Pancreas (tissue), 10 donors: ENCODE data around the gene PPARD. TPM values are rescaled to one million over a fixed set of nuclear protein-coding genes. Genes with fewer than 3 reads are reported as not detected.

Experiments used
- ATAC-seq, 4 donors: fragments of 200-7000 bp; cut with Tn5 transposase; one replicate each; pipeline versions ENCODE4 v1.8.0 to v1.9.1; 2020; ENCODE audit warnings: mild to moderate bottlenecking in 4 of 4, moderate library complexity in 4 of 4
- DNase-seq, 6 donors: peaks; one replicate each; pipeline ENCODE4 v3.0.0-alpha.2; 2020
- FAIRE-seq: peaks from 2 replicates; lab custom pipeline; 2012; peaks lifted over from hg19 to GRCh38; lab: Jason Lieb, UNC
- H3K27ac ChIP-seq, 4 donors: fragments of 200-600 bp; sonication (generic); 1 replicate in 3 of 4; 2 replicates in 1 of 4; pipeline versions ENCODE4 v1.5.0 to v1.8.0; 2020
- H3K27me3 ChIP-seq, 4 donors: fragments of 200-600 bp; one replicate each; pipeline ENCODE4 v1.8.0; 2021
- H3K36me3 ChIP-seq, 3 donors: fragments of 200-600 bp; sonication (generic) in 1 of 3; one replicate each; pipeline versions ENCODE4 v1.5.0 to v1.8.0; 2020 to 2021
- H3K4me1 ChIP-seq, 3 donors: fragments of 200-600 bp; one replicate each; pipeline ENCODE4 v1.8.0; 2021
- H3K4me3 ChIP-seq, 4 donors: fragments of 200-600 bp; sonication (generic) in 2 of 4; one replicate each; pipeline versions ENCODE4 v1.5.0 to v1.8.0; 2020 to 2021
- H3K9me3 ChIP-seq, 4 donors: fragments of 200-600 bp; one replicate each; pipeline ENCODE4 v1.8.0; 2021
- CTCF ChIP-seq, 4 donors: fragments of 200-600 bp; sonication (generic) in 3 of 4; IDR thresholded peaks; one replicate each; pipeline versions ENCODE4 v1.5.0 to v1.8.0; 2021; ENCODE audit warnings: antibody characterized with exemption in 4 of 4
- WGBS, 2 donors: extraction: QIAGEN DNeasy Blood & Tissue Kit; methylation state at CpG; one replicate each; pipeline ENCODE4 v1.1.7; 2013; 5-methylcytosine and 5-hydroxymethylcytosine counted together
- intact Hi-C, 3 donors: fragments of 100-400 bp; cut with DNase I; formaldehyde crosslinking; loops; one replicate each; pipeline versions ENCODE4 v1.11.1 to v1.14.2; 2022
- polyA plus RNA-seq, 2 donors: library from polyadenylated mRNA; stranded (reverse); fragments of 200-250 nt; gene quantifications; one replicate each; pipeline ENCODE4 v1.2.3, GENCODE V29; 2013
- total RNA-seq, 6 donors: library from RNA; stranded (reverse); fragmentation: NEBNext Ultra II Directional in 4 of 6; extraction: Animal tissue kit (Norgen Biotek cat#: 25700) in 4 of 6; gene quantifications; one replicate each; pipeline versions ENCODE4 v1.2.1 to v1.2.4, GENCODE V29; 2021 to 2023
- donor health status: healthy with polysubstance abuse.
- donor health status: DM: no; HTN: no; CAD: no; lungs with moderate emphysema.
- donor health status: DM: no; HTN: no; CAD: no.
- donor health status: control.
- donor health status: control.
- donor health status: Bipolar disorder and iron deficiency.
- donor health status: DM: yes; HTN: yes; CAD: no.
- donor health status: DM: no; HTN: no; CAD: no.
- donor health status: DM: no; HTN: no; CAD: no.
- donor health status: DM: yes; HTN: yes; CAD: no.

PPARD gene
- total and polyA plus RNA-seq, 8 donors, result 4.4 to 14.1 (median 8.2) TPM

DNA sequence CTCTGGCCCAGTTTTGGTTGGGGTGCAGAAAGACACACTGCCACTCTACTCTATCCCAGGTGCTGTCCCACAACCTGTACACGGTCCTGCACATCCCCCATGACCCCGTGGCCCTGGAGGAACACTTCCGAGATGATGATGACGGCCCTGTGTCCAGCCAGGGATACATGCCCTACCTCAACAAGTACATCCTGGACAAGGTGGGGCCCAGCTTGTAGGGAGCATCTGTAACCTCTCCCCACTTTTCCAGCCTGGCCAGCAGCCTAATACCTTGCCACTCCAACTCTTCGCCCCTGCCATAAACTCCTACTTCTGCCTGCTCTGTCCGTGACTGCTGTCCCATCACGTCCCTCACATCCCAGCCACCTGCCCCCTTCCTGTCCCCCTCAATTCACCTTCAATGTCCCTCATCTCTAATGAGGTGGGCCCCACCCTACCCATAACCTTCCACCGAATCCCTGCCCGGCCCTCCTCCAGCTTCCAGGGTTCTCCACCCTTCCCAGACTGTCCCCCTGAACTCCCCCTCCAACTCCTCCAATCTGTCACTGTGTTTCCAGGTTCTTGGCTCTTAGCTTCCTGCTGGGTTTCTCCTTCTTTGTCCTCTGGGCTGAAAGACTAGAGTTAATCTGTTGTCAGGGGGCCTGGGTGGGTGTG is 32.6 kb upstream of the PPARD start:
- no peak for DNase-seq
- Histone ChIP-seq H3K4me1 (no peaks in the 10 kb centered on the region), H3K27me3 (no peaks in the 10 kb centered on the region), H3K27ac (no peak overlapping the region), H3K36me3 (no peaks in the 10 kb centered on the region), H3K9me3 (no peaks in the 10 kb centered on the region), H3K4me3 (no peak overlapping the region)
- TF ChIP-seq CTCF (IDR thresholded peaks at IDR 0.05), result no peak
- FAIRE-seq, result no peak
- WGBS, 2 donors, result 89 to 96% methylated on average over 9 of the region's 9 CpGs
- intact Hi-C loops, result no loop called here
- no peak for ATAC-seq

GRCh38 chr6:35310265-35310831 is 32.0 kb upstream of the PPARD start:
- ATAC-seq (no peak), FAIRE-seq (no peak)
- no peaks in the 10 kb centered on the region for H3K9me3 ChIP-seq

DNA sequence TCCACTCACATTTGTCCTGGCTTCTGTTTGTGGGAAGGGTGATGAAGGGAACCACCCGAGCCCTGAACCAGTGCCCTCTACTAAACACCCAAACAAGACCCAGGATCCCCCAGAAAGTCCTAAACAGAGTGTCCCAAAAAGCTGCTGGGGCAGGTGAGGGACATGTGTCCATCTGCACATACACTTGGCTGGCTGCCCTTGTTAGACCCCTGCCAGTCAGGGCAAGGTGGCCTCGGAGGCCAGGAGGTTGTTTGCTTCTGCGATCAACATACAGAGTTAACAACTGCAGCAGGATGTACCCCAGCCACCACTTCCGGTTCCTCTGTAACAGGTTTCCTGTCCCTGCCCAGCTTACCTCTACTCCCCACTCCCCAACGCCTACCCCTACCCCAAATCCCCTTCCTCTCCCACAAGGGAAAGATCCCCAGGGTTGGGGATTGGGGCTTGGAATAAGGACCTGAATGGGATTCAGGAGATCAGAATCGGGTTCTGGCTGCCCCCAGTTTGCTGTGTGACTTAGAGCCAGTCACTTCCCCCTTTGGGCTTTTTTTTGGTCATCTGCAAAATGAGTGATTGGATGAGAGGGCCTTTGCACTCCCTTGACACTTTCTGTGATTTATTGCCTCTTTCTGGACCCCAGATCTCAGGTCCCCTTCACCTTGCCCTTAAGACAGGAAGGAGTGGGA is 30.8 kb upstream of the PPARD start:
- DNase-seq (no peak), ATAC-seq (no peak), FAIRE-seq (no peak)
- intact Hi-C loops, result no loop called here
- Histone ChIP-seq H3K4me3 (no peak overlapping the region), H3K9me3 (no peaks in the 10 kb centered on the region), H3K27me3 (no peaks in the 10 kb centered on the region), H3K4me1 (no peaks in the 10 kb centered on the region), H3K36me3 (no peaks in the 10 kb centered on the region), H3K27ac (no peak overlapping the region)
- 81 to 91% methylated on average over 6 of the region's 6 CpGs for WGBS, 2 donors
- TF ChIP-seq CTCF (IDR thresholded peaks at IDR 0.05), result no peak

More at GRCh38 chr6:35310265-35310831, 32.0 kb upstream of the PPARD start:
- H3K4me1 ChIP-seq, result no peaks in the 10 kb centered on the region
- intact Hi-C loops, result no loop called here
- no peak for TF ChIP-seq CTCF (IDR thresholded peaks at IDR 0.05)
- no peaks in the 10 kb centered on the region for H3K36me3 ChIP-seq
- H3K4me3 ChIP-seq, result no peak overlapping the region
- 88 to 91% methylated on average over 6 of the region's 6 CpGs for WGBS, 2 donors
- no peak overlapping the region for H3K27ac ChIP-seq
- no peaks in the 10 kb centered on the region for H3K27me3 ChIP-seq
- DNase-seq, result no peak

DNA sequence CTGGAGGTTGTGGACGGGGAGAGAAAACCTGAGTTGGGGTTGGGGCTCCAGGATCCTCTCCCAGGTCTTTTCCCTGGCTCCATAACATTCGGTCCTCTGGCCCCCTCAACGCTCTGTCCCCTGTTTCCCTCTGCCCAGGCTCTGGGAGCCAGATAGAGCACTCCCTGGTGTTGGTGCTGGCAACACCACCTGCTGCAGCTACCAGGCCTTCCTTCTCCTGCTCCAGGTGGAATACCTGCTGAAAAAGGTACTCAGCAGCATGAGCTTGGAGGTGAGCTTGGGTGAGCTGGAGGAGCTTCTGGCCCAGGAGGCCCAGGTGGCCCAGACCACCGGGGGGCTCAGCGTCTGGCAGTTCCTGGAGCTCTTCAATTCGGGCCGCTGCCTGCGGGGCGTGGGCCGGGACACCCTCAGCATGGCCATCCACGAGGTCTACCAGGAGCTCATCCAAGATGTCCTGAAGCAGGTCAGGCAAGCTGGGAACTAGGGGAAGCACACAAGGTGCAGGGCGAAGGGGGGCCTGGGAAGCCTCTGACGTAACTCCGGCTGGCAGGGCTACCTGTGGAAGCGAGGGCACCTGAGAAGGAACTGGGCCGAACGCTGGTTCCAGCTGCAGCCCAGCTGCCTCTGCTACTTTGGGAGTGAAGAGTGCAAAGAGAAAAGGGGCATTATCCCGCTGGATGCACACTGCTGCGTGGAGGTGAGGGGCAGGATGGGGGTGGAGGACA is 30.1 kb upstream of the PPARD start:
- TF ChIP-seq CTCF (IDR thresholded peaks at IDR 0.05), result no peak
- ATAC-seq, result peak in 1 of 4 donors; percentile 12
- no peaks in the 10 kb centered on the region for H3K36me3 ChIP-seq

More for the DNA sequence above, 30.1 kb upstream of the PPARD start:
- H3K27me3 ChIP-seq, result no peaks in the 10 kb centered on the region
- H3K9me3 ChIP-seq, result no peaks in the 10 kb centered on the region
- intact Hi-C loops, result no loop called here
- peak in 1 of 6 donors; percentile 46 for DNase-seq
- no peaks in the 10 kb centered on the region for H3K4me1 ChIP-seq
- H3K27ac ChIP-seq, result no peak overlapping the region
- H3K4me3 ChIP-seq, result no peak overlapping the region
- FAIRE-seq, result no peak
- WGBS, 2 donors, result 86 to 90% methylated on average over 19 of the region's 19 CpGs
